HG03342 (cell line): ENCODE measurements around the gene SCD.
"Not testable (repeated sequence)": the region's sequence is repeated elsewhere in the genome, so short reads cannot be mapped to it uniquely, and the experiment has no call there.

Experiments
- ATAC-seq: cut with Tn5 transposase; IDR thresholded peaks from one replicate; pipeline ENCODE4 v1.9.1; 2021; ENCODE audit warnings: mild to moderate bottlenecking, moderate library complexity; ENCODE audit not compliant: unreplicated experiment

The SCD gene

DNA sequence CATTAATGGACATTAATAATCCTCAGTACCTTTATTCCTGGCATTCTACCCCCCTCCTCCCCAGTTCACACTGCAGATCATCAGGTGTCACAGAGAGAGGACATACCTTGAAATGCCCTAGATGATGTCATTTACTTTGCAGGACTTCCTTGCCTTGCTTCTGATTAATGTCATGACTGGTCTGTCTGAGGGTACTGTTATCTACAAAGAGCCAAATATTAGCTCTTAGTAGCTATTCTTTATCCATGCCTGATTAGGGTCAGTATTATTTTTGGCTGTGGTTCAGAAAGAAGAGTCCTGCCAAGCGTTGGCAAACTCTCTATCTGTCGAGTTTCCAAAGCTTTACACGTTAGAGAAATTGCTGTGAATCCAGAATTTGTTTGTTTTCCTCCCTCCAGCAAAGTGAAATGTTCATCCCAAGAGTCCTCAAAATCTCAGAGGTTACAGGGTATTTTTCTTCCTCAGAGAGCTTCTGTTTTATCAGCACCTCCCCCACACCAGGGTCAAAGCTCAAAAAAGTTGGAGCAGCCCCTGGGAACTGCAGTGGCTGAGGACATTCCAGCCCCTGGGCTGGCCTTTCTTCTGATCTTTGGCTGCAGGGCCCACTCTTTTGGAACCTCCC, 12.6 kb downstream of the SCD start:
- ATAC-seq: no peak

DNA sequence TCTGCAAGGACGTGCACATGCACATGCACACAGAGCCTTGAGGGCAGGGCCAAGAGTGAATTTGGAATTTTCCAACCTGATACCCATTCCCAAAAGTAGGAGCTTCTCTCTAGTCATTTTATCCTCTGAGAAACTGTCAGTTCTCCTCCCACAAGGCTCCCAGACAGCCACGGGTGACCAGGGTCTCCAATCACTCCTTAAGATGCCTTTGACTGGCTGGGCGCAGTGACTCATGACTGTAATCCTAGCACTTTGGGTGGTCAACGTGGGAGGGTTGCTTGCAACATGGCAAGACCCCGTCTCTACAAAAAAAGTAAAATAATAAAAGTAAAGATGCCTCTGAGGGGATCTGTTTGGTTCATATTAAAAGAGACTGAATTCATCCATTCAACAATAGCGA, 13.2 kb downstream of the SCD start:
- no peak for ATAC-seq

DNA sequence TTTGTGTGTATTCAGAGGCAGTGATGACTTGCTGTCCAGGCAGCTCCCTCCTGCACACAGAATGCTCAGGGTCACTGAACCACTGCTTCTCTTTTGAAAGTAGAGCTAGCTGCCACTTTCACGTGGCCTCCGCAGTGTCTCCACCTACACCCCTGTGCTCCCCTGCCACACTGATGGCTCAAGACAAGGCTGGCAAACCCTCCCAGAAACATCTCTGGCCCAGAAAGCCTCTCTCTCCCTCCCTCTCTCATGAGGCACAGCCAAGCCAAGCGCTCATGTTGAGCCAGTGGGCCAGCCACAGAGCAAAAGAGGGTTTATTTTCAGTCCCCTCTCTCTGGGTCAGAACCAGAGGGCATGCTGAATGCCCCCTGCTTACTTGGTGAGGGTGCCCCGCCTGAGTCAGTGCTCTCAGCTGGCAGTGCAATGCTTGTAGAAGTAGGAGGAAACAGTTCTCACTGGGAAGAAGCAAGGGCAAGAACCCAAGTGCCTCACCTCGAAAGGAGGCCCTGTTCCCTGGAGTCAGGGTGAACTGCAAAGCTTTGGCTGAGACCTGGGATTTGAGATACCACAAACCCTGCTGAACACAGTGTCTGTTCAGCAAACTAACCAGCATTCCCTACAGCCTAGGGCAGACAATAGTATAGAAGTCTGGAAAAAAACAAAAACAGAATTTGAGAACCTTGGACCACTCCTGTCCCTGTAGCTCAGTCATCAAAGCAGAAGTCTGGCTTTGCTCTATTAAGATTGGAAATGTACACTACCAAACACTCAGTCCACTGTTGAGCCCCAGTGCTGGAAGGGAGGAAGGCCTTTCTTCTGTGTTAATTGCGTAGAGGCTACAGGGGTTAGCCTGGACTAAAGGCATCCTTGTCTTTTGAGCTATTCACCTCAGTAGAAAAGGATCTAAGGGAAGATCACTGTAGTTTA, 15.8 kb downstream of the SCD start:
- no peak for ATAC-seq

DNA sequence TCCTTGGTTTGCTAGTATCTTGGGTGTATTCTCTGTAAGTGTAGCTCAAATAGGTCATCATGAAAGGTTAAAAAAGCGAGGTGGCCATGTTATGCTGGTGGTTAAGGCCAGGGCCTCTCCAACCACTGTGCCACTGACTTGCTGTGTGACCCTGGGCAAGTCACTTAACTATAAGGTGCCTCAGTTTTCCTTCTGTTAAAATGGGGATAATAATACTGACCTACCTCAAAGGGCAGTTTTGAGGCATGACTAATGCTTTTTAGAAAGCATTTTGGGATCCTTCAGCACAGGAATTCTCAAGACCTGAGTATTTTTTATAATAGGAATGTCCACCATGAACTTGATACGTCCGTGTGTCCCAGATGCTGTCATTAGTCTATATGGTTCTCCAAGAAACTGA, 17.1 kb downstream of the SCD start:
- ATAC-seq: no peak

DNA sequence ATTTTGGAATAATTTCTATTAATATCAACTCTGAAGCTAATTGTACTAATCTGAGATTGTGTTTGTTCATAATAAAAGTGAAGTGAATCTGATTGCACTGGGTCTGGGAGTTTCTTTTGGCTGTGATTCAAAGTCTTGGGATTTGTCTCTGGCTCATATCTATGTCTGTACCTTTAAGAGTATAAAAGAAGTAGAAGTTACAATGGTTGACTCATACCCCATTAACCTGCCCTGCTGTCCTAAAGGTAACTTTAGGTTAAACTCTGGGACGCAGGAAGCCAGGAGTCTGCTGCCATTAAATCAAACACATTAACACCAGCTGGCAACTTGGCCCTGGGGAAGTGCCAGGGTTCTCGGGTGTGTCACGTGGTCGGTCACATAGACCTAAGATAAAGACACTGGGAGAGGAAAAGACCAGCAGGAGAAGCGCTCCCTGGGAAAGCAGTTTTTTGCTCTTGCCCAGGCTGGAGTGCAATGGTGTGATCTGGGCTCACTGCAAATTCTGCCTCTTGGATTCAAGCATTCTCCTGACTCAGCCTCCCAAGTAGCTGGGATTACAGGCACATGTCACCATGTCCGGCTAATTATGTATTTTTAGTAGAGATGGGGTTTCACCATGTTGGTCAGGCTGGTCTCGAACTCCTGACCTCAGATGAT, 17.8 kb downstream of the SCD start:
- ATAC-seq: no peak

DNA sequence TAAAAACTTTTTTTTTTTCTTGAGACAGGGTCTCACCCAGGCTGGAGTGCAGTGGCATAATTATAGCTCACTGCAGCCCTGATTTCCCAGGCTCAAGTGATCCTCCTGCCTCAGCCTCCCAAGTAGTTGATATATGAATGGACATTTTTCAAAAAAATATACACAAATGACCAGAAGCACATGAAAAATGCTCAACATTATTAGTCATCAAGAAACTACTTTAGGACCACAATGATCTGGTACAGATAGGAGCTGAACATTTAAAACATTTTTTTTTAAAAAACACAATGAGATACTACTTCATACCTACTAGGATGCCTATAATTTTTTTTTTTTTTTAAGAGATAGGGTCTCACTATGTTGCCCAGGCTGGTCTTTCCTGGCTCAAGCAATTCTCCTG, 21.7 kb downstream of the SCD start:
- ATAC-seq: no peak

DNA sequence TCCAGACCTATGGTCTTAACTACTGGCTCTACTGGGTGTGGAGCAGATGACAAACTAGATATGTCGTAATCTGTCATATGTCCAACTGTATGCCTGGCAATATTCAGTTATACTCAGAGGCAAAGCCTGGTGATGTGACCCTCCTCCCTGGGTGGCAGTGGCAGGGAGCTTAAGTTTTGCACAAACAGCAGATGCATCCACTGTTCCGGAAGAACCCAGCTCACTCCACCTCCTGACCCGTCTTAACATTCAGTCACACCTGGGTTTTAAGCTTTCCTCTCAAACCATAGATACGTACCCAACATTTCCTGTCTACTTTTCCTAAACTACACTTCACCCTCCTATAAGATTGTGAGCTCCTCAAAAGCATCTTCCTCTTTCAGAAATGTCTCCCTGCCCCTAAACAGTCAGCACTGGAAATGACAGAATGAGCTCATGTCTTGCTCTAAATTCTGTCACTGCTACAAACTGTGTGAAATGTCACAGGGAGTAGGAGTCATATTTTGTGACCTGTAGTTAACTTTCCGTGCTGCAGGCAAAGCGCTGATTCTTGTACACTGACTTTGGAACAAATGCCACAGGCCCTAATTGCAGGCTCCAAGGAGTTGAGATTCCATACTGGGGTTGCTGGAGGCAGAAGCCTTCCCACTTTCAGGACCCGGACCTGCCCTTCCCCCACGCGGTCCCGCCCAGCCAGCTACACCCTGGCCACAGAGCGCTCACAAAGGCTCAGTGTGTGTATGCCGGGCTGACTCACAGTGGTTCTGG, 23.9 kb downstream of the SCD start:
- peak; percentile 28 for ATAC-seq

DNA sequence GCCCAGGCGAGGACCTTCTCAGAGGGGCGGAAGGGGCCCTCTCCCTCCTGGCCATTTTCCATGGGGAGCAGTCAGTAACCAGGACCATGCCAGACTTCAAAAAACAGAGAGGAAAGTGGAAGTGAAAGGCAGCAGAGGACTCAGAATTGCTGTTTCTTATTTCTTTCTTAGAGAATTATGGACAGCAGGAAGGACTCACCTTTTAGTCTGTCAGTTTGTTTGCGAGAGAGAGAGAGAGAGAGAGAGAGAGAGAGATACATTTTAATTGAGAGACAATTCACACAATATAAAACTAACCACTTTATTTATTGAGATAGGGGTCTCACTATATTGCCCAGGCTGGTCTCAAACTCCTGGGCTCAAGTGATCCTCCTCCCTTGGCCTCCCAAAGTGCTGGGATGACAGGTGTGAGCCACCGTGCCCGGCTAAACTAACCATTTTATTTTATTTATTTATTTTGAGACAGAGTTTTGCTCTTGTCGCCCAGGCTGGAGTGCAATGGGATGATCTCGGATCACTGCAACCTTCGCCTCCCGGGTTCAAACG, 24.5 kb downstream of the SCD start:
- no peak for ATAC-seq

DNA sequence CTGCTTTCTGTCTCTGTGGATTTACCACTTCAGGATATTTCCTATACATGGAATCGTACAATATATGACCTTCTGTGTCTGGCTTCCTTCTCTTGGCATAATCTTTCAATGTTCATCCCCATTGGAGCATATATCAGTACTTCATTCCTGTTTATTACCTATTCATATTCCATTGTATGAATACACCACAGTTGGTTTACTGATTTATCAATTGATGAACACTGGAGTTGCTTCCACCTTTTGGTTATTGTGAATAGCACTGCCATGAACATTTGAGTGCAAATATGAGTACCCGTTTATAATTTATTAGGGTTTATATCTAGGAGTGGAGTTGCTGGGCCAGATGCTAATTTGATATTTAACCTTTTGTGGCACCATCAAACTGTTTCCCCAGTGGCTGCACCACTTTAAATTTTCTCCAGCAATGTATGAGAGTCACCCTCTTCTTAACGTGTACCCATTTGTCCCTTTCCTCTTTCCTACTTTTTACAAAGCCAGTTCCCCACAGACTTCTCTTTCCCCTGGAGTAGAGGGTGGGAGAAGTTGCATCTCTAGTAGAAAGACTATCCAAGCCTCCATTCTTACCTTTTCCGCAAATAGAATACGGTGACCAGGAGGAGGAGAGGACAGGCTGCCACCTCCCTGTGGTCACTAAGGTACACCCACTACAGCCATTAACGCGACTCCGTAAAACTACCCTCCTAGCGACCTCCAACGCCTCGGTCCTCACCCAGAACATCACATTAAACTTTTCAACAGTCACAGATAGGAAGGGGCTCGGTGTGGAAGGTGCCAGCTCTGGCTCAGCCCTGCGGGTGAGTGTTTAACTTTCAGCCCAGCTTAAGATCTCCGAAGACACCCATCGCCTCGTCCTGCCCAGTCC, 25.6 kb downstream of the SCD start:
- no peak for ATAC-seq

DNA sequence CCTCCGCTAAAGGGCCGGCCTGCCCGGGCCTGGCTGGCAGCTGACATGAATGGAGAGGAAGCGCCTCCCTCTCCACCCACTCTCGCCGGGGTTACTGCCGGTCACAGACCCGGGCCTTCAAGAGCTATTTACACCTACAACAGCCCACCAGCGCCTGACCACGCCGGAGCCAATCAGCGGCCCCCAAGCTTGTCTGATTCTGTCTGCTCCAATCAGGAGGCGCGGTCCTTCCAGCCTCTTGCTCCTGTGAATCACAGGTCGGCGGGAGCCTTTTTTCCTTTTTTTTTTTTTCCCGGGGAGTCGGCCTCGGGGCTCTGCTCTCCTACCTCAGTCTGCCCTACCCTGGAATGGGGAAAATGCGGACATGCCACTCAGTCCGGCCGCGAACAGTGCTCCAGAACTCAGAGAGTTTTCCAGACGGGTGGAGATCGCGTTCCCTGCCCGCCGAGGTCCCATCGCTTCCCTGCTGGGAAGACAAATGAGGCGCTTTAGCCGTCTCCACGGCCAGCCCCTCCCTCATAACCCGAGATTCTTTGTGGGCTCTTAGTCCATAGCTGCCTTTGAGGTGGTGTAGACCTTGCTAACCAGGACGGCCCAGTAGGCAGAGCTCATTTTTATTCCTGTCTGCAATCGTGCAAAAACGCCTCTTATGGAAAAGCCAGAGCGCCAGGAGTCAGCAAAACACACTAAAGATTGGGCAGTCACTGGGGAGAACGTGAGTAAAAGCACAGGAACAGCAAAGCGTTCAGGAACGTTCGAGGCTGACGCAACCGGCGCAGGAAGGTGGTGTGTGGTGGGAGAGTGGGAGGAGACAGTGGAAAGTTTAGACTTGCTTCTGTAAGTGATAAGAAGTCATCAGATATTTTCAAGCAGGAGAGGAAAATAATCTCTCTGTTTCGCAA, 26.5 kb downstream of the SCD start:
- peak; percentile 95 for ATAC-seq

DNA sequence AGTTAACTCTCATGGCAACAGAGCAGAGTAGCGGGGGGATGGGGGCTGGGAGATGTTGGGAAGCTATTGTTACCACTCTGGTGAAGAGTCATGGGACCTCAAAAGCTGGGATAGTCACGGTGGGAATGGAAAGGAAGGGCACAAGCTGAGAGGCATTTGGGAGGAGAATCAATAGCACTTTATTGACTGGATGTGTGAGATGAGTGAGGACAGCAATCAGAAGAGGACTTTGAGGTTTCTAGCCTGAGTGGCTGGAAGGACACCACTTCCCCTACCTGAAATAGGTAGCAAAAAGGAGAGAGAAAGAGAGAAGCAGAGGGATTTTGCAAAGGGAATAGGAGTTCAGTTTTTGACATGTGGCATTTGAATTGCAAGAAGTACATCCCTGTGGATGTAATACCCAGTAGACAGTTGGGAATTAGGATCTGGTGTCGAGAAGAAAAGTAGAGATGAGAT, 27.2 kb downstream of the SCD start:
- no peak for ATAC-seq

DNA sequence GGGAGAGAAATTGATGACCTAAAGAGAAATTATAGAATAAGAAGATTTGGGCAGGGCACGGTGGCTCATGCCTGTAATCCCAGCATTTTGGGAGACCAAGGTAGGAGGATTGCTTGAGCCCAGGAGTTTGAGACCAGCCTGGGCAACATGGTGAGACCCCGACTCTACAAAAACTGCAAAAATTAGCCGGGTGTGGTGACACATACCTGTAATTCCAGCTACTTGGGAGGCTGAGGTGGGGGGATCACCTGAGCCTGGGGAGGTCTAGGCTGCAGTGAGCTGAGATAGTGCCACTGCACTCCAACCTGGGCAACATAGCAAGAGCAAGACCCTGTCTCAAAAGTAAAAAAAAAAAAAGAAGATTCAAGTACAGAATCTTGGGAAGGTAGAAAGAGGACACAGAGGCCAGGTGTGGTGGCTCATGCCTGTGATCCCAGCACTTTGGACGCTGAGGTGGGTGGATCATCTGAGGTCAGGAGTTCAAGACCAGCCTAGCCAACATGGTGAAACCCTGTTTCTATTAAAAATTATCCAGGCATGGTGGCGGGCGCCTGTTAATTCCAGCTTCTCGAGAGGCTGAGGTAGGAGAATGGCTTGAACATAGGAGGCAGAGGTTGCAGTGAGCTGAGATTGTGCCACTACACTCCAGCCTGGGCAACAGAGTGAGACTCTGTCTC, 27.8 kb downstream of the SCD start:
- not testable (repeated sequence) for ATAC-seq

DNA sequence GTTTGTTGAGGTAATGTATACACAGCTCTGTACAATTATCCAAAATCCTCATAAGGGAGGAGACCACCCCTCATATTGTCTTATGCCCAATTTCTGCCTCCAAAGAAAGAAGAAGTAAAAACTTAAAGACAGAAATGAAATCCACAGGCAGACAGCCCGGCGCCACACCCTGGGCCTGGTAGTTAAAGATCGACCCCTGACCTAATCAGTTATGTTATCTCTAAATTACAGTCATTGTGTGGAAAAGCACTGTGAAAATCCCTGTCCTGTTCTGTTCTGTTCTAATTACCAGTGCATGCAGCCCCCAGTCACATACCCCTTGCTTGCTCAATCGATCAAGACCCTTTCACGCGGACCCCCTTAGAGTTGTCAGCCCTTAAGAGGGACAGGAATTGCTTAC, 29.6 kb downstream of the SCD start:
- ATAC-seq: not testable (repeated sequence)

DNA sequence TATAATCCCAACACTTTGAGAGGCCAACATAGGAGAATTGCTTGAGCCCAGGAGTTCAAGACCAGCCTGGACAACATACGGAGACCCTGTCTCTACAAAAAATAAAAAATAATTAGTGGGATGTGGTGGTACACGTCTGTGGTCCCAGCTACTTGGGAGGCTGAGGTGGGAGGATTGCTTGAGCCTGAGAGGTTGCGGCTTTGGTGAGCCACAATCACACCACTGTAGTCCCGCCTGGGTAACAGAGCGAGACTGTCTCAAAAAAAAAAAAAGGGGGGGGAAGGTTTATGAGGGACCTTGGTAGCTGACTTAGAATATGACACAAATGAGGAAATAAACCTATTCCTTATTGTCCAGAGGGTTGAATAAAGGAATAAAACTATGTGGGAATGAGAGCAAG, 30.8 kb downstream of the SCD start:
- ATAC-seq: no peak

DNA sequence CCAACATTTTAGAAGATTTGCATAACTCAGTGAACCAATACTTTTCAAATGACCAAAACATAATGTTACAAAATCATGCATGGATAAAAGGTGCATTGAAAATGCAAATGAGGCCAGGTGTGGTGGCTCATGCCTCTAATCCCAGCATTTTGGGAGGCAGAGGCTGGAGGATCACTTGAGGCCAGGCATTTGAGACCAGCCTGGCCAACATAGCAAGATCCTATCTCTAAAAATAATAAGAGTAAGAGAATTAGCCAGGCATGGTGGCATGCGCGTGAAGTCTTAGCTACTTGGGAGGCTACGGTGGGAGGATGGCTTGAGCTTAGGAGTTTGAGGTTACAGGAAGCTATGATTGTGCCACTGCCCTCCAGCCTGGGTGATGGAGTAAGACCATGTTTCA, 33.4 kb downstream of the SCD start:
- ATAC-seq: no peak

DNA sequence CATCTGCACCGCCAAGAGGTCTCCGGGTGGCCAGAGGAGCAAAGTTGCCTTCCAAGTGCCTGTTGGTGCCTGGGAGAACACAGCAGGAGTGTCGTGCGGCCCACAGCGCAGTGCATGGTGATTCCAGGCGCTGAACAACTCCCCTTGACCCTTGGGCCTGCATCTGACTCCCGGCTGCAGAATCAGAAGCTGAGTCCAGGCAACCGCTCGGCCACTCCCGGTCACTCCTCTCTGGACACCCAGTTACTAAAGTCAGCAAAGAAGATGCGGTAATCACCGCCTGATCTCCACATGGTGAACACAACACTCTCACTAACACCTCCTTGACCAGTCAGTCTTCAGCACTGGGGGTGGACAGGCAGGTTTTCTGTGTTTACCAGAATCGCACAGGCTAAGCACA, 35.5 kb downstream of the SCD start:
- no peak for ATAC-seq

DNA sequence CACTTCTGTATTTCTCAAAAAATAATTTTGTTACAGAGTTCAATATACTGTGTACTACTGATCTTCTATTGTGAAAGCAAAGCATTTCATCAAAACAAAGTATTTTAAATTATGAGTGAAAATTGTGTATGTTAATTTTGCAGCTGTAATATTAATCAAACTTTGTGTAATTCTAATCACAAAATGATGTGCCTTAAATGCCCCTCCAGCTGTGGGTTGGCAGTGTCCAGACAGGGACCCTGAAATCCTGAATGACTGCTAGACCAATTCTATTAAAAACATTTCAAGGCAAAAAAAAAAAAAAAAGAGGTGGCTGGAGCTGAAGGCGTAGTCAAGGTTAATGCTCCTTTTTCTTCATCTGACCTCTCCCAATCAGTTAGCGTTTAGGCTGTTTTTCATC, 36.2 kb downstream of the SCD start:
- ATAC-seq: no peak
